T-helper 9 cell (primary cell): Measurements from ENCODE around the gene NR1I2.

Experiments used
- DNase-seq: peaks from one replicate; pipeline ENCODE4 v3.0.0-alpha.2; 2020

NR1I2 gene

DNA sequence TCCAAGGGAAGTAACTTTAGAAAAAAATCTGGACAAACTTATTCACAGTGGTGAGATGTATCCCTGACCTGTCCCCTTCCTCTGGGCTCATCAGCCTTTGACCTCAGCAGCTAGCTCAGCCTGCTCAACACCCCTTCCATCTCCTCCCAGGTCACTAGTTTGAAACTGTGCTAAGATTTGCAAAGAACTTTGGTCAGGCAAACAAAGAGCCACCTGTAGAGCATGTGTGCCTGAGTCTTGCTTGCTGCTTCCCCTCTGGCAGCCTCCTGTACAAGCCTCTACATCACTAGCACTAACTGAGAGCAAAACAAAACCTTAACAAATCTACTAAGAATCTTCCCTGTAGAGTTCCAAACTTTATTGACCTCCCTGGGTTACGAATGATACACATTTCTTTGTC is 43.9 kb downstream of the NR1I2 start:
- DNase-seq, result no peak

DNA sequence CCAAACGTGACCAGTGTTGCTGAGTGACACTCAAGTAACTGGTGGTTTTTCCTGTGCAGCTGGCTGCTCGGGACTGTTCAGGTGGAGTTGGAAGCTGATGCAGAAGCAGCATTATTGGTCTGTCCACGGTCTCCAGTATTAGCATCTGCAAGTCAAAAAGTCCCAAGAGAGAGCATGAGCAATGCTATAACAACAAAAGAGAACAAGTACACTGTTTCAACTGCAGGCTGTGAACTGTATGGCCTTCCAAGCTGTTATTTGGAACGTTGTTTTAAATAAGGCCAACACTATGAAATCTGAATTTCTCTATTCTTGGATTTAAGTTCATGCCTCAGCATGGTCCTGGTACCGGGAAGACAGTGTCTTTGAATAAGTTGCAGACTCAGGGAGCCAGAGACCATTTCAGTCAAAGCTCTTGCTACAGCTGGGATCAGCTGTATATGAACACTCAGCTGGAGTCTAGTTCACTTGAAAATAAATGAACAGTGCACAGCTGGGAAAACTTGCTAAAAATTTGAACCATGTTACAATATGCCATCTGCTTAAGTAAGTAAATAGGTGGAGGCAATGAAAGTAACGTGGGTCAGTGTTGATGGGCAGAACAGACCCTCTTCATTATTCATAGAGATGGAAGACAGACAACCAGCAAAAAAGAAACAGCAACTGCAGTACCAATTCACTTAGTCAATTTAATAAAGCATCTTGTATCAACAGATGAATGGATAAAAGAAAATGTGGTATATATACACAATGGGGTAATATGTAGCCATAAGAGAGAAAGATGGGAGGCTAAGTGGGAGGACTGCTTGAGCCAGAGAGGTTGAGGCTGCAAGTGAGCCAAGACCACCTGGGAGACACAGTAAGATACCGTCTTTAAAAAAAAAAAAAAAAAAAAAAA is 45.1 kb downstream of the NR1I2 start:
- DNase-seq, result no peak

DNA sequence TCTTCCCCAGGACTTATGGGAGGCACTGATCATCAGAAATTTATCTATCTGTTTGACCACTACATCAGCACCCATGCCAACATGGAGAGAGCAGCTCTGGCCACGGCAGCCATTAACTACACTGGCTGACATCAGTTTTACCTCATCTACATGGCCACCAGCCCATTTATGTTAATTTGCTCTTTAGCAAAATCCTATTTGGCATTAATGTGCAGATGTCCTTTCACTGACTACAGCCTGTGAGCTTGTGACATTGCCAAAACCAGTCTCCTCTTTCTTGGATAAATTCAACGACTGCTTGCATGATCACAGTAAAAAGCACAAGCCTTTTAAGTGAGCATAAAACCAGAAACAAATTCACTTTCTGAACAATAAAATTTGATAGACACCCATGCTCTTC is 47.5 kb downstream of the NR1I2 start:
- DNase-seq, result no peak

DNA sequence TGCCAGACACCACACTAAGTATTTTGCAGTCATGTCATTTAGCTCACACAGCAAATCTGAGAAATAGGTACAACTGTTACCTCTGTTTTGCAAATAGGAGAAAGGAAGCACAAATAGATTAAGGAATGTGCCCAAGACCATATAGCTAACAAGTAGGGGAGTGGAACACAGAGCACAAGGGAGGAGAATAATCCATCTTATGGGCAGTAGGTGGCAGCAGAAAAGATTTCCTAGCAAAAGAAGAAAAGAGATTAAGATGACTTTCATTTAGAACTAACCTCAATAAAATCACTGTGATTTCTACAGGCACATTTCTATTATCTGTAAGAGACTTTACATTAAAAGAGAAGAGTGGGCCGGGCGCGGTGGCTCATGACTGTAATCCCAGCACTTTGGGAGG is 49.1 kb downstream of the NR1I2 start:
- DNase-seq, result no peak

DNA sequence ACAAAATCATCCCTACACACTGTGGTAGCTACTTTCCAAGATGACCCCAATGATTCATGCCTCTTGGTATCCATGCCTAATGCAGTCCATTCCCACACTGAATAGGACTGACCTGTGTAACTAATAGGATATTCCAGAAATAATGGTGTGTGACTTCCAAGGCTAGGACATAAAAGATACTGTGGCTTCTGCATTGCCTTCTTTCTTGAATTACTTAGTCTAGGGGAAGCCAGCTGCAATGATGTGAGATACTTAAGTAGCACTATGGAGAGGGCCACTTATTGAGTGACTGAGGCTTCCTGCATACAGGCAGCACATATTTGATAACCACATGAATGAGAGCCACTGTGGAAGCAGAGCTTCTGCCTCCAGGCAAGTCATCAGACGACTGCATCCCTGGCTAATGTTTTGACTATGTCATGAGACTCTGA is 50.1 kb downstream of the NR1I2 start:
- no peak for DNase-seq

DNA sequence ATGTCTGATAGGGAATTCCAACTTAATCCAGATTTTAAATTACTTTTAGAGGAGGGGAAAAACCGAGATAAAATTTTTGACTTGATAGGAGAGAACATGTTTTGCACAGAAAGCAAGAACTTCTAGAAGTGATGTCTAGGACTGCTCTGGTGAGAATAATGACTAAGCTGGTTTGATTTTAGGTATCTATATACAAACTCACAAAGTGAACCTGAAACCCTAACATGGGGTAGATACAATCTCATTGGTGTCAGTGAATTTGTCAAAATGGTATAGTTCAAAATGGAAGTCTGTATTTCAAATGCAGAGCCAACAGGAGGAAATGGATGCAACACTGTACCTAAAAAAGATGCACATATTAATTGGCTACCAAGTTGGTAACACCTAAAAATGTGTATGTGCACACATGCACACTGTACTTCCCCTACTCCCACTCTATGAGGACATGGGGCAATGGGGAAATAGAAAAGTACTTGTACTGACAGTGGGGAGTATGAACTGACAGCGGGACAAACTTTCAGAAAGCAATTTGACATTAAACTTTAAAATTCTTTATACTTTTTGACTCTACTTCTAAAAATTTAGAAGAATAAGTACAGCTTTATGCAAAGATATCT is 53.0 kb downstream of the NR1I2 start:
- no peak for DNase-seq

DNA sequence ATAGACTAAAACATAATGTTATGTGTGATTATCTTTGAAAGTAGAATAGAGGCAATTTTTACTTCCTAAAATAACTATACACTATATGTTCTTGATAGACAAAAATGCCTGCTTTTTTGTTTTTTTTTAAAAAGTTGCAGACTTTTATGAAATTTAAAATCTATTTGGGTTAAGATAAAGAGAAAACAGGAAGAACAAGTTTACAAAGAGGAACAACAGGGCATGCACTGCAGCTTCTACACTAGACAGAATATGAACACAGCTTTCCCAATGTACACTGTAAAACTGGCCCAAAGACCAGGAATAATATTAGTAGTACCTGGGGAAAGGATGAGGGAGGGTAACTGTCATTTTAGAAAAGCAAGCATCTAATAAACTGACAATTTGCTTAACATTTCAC is 53.7 kb downstream of the NR1I2 start:
- DNase-seq, result no peak

DNA sequence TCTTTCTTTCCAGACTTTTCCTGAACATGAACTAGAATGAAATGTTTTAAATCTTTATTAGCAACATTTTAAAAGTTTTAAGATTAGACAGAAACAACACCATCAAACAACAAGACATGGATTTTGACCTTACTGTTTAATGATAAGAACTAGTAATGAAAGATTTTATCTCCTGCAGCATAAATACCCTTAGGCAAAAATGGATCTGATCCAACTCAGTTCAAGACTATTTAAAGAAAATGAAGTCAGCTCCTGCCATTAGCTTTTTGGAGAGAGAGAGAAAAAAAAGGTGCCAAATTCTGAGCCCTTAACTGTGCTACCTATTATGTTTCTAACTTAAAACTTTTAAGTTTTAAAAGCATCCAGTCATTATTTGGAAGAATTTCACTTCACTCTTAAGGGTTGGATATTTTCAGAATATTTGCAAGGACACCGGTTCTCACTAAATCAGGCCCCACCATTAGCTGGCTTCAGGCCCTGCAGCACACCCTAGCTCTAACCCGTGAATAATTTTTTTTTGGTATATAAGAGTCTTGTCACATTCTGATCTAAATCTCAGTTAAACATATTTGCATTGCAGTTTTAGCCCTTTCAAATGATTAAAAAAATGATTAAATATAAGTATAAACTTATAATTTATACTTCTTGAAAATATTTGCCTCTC is 60.0 kb downstream of the NR1I2 start:
- no peak for DNase-seq

DNA sequence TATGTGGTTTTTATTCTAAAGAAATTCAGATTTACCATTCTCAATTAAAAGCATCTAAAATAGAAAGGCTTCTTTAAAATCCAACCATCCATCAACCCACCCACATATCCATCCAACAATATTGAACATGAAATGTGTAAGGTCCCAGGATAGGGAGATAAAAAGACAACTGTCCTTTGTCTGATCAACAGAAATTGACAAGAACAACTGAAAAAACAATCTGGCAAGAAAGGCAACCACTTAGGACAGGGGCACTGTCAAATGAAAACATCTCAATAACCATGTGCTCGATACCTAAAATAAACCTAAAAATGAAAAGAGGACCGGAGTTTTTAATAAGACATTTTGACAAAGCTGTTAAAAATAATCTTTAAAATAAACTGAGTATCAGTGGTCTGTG is 67.2 kb downstream of the NR1I2 start:
- no peak for DNase-seq

DNA sequence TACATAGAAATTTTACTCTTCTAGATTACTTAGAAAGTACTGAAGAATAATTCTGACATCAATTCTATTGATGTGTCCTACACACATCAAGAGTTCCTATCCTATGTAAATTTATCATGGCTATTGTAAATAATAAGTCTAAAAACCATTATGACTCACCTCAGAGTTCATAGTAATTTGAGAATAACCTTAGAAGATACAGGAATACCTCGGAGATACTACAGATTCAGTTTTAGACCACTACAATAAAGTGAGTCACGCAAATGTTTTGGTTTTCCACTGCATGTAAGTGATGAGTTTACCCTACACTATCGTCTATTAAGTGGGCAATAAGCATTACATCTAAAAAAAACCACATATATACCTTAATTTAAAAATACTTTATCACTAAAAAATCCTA is 74.8 kb downstream of the NR1I2 start:
- no peak for DNase-seq

DNA sequence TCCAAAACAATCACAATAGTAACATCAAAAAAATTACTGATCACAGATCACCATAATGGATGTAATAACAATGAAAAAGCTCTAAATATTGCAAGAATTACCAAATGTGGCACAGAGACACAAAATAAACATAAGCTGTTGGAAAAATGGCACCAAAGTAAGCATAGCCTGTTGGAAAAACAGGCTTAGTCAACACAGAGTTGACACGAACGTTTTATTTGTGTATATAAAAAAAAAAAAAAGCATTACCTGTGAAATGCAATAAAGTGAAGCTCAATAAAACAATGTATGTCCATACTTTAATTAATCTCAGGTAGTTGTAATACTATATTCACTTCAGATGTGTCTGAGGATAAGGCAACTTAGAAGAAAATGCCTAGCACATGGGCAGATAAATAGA is 77.1 kb downstream of the NR1I2 start:
- no peak for DNase-seq

DNA sequence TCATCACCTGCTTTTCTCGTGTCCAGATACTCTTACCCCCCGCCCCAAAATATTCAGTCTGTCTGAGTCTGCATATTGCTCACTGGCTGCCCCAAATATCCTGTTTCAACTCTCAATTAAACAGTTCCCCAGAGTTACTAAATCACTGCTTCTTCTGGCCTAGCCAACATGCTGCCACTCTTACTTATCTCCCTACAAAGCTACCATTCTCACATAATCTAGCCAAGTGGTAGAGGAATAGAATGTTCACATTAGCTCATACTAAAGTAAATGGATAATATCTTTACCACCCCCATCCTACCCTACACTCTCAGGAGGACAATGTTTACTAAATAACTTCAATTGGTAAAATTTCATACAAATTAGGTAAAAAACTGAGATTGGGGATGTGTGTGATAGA is 77.8 kb downstream of the NR1I2 start:
- DNase-seq, result no peak

DNA sequence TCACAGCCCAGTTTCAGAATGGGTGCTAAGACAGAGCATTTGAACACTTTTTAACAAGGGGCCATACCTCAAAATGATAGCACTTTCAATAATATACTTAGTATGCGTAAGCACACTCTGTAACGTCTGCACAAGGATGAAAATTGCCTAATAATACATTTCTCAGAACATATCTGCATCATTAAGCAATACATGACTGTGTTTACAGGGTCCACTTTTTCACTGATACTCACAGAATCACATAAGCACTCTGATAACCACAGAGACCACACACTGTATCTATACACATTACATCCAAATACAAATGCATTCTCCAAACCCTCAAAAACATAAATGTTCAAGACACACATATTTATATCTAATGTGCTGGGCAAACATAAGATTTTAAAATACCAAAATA is 79.8 kb downstream of the NR1I2 start:
- no peak for DNase-seq

DNA sequence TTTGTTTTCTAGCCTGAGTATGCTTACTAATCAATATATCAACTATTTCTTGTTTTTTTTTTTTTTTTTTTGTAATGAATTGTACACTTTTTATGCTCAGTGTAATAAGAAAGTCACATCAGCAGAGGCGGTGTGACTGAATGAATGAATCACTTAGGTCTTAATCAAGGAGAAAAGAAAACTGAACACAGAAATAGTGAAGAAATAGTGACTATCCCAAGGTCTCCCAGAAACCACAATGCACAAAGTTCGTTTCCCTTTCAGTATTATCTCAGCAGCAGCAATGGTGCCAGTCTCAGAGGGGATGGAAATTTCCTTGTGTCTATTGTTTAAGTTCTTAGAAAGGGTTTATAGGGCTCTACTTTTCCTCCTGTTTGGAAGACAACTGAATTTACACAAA is 80.7 kb downstream of the NR1I2 start:
- DNase-seq, result no peak

DNA sequence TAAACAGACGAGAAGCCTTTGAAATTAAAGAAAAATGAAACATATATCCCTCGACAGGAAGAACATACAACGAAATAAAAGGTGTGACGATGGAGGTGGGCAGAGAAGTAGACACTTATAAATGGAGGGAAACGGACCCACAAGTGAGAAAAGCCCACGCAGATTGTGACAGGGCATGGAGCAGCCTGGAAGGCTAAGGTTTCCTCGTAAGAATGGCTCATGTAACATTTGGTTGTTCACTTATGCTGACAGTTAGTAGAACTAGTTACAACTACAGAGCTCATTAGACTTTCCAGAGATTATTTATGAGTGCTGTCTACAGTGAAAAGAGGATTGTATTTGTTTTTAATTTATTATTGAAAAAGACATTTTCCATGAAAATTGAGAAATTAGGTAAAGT is 82.6 kb downstream of the NR1I2 start:
- DNase-seq, result no peak
